K562 (cell line): ENCODE results near the gene ZNF286A. TPM values are rescaled to one million over a fixed set of nuclear protein-coding genes. Genes with fewer than 3 reads are reported as not detected.

Source experiments
- BACH1 ChIP-seq: fragments of 200-800 bp; sonication (Bioruptor generic); IDR thresholded peaks from 2 replicates; pipeline ENCODE4 v1.6.1; 2016; ENCODE audit warnings: missing genetic modification characterization, missing compliant biosample characterization
- CEBPG ChIP-seq, 3 experiments: fragments of 200-800 bp in 1 of 3; sonication (Bioruptor generic) in 1 of 3; sonication (generic) in 1 of 3; formaldehyde crosslinking in 1 of 3; IDR thresholded peaks in 2 of 3; conservative IDR thresholded peaks in 1 of 3; 2 replicates each; pipeline versions ENCODE4 v1.6.1 to v1.8.0; 2016 to 2022; ENCODE audit warnings: missing compliant biosample characterization in 2 of 3, missing genetic modification characterization in 2 of 3, mild to moderate bottlenecking in 1 of 3, missing genetic modification reagents in 1 of 3
- CREB1 ChIP-seq, 2 experiments: sonication (generic) in 1 of 2; formaldehyde crosslinking in 1 of 2; IDR thresholded peaks; 2 replicates each; pipeline versions ENCODE4 v1.6.1 to v1.8.0; 2012 to 2022; ENCODE audit warnings: inconsistent platforms in 1 of 2, mild to moderate bottlenecking in 1 of 2, missing genetic modification reagents in 1 of 2, moderate library complexity in 1 of 2
- GMEB1 ChIP-seq: fragments of 250-450 bp; sonication (Bioruptor Pico); IDR thresholded peaks from 2 replicates; pipeline ENCODE4 v1.4.0; 2020; ENCODE audit warnings: mild to moderate bottlenecking
- MCM2 ChIP-seq: fragments of 450-650 bp; IDR thresholded peaks from 2 replicates; pipeline ENCODE4 v1.6.1; 2017; ENCODE audit warnings: low read depth, mild to moderate bottlenecking
- MTF1 ChIP-seq: fragments of 250-450 bp; sonication (Bioruptor Pico); IDR thresholded peaks from 2 replicates; pipeline ENCODE4 v1.9.0; 2021; ENCODE audit warnings: moderate library complexity, mild to moderate bottlenecking, inconsistent platforms, borderline replicate concordance
- NBN ChIP-seq: fragments of 450-650 bp; IDR thresholded peaks from 2 replicates; pipeline ENCODE4 v1.6.1; 2016; ENCODE audit warnings: low read depth, mild to moderate bottlenecking
- PHTF2 ChIP-seq: fragments of 250-450 bp; sonication (Bioruptor Pico); IDR thresholded peaks from 2 replicates; pipeline ENCODE4 v1.5.0; 2021; ENCODE audit warnings: mild to moderate bottlenecking
- SAP30 ChIP-seq: fragments of 200-600 bp; sonication (generic); IDR thresholded peaks from 2 replicates; pipeline ENCODE4 v1.6.1; 2012; ENCODE audit warnings: borderline replicate concordance, low read depth, mild to moderate bottlenecking, moderate library complexity, low read length, control low read depth, inconsistent platforms; ENCODE audit not compliant: insufficient read depth, poor library complexity, severe bottlenecking
- SIRT6 ChIP-seq: IDR thresholded peaks from one replicate; pipeline ENCODE4 v1.6.1; 2012; ENCODE audit warnings: low read depth, mild to moderate bottlenecking, control low read depth, inconsistent platforms, low read length, moderate library complexity
- TEAD4 ChIP-seq, 2 experiments: sonication (generic) in 1 of 2; formaldehyde crosslinking in 1 of 2; IDR thresholded peaks; 2 replicates each; pipeline versions ENCODE4 v1.6.1 to v1.8.0; 2012 to 2022; ENCODE audit warnings: borderline replicate concordance in 1 of 2, inconsistent platforms in 1 of 2, low read length in 1 of 2, mild to moderate bottlenecking in 1 of 2, missing genetic modification reagents in 1 of 2
- ZNF253 ChIP-seq: fragments of 250-450 bp; sonication (Bioruptor Pico); conservative IDR thresholded peaks from 2 replicates; pipeline ENCODE4 v1.6.1; 2021; ENCODE audit warnings: mild to moderate bottlenecking
- polyA plus RNA-seq, 8 experiments: library from polyadenylated mRNA; depleted of rRNA in 4 of 8; stranded (reverse) in 5 of 8; unstranded in 3 of 8; fragments of >200 nt; fragmentation: Nextera tagmentation in 2 of 8; fragmentation: Illumina TruSeq in 1 of 8; extraction: Ambion mirVana in 2 of 8; extraction: Trizol in 1 of 8; gene quantifications; 2 replicates each; pipeline versions ENCODE4 v1.2.1 to v1.2.3, GENCODE V29; 2011 to 2014; ENCODE audit warnings: inconsistent platforms in 1 of 8, missing spikeins in 1 of 8
- total RNA-seq, 7 experiments: library from RNA; depleted of rRNA in 6 of 7; stranded (reverse); fragments of >200 nt in 6 of 7; fragmentation: Illumina TruSeq in 2 of 7; extraction: Trizol in 2 of 7; gene quantifications; 2 replicates each; pipeline versions ENCODE4 v1.2.1 to v1.2.3, GENCODE V29; 2011 to 2021; ENCODE audit warnings: low replicate concordance in 1 of 7
- TF ChIP-seq, protein P1 (sequence below): fragments of 450-650 bp; conservative IDR thresholded peaks from 2 replicates; pipeline ENCODE4 v1.6.1; 2016; ENCODE audit warnings: missing genetic modification characterization, low read depth, mild to moderate bottlenecking, control low read depth, missing compliant biosample characterization
- TF ChIP-seq, protein P2 (sequence below), 2 experiments: fragments of 450-650 bp; formaldehyde crosslinking in 1 of 2; IDR thresholded peaks; 2 replicates each; pipeline versions ENCODE4 v1.4.0 to v1.6.1; 2014 to 2020; ENCODE audit warnings: mild to moderate bottlenecking in 2 of 2, borderline replicate concordance in 1 of 2, low read depth in 1 of 2

The ZNF286A gene
- total and polyA plus RNA-seq, 9 of the 15 experiments (the other 6 are each of a cell fraction or from before 2014, with no cell fraction given): 9.0 to 23.1 (median 16.6) TPM

- TF ChIP-seq GMEB1: no peak
- no peak for TF ChIP-seq SIRT6
- 0 out of 2 replicates have a peak, but pooled peaks have one; percentile 49 for TF ChIP-seq NBN
- TF ChIP-seq, protein P1, sequence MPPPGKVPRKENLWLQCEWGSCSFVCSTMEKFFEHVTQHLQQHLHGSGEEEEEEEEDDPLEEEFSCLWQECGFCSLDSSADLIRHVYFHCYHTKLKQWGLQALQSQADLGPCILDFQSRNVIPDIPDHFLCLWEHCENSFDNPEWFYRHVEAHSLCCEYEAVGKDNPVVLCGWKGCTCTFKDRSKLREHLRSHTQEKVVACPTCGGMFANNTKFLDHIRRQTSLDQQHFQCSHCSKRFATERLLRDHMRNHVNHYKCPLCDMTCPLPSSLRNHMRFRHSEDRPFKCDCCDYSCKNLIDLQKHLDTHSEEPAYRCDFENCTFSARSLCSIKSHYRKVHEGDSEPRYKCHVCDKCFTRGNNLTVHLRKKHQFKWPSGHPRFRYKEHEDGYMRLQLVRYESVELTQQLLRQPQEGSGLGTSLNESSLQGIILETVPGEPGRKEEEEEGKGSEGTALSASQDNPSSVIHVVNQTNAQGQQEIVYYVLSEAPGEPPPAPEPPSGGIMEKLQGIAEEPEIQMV (tag): no peak
- TF ChIP-seq ZNF253 (CRISPR knock-in tag): no peak
- TF ChIP-seq MTF1 (CRISPR knock-in tag): no peak
- TF ChIP-seq TEAD4 (IDR thresholded peaks at IDR 0.05; ENCODE audit: low read length): no peak
- no peak for TF ChIP-seq TEAD4 (CRISPR knock-in tag; IDR thresholded peaks at IDR 0.05; ENCODE audit: borderline replicate concordance)
- TF ChIP-seq MCM2: no peak
- TF ChIP-seq CREB1 (IDR thresholded peaks at IDR 0.05): no peak; the same call in 1 of the 2 replicates
- peak; percentile 31; the same call in 1 of the 2 replicates for TF ChIP-seq CREB1 (CRISPR knock-in tag; IDR thresholded peaks at IDR 0.05)
- peak; percentile 82; the same call in 1 of the 2 replicates for TF ChIP-seq CEBPG (CRISPR knock-in tag; IDR thresholded peaks at IDR 0.05)
- TF ChIP-seq CEBPG (tag; conservative IDR thresholded peaks at IDR 0.05 in 1 of 2, IDR thresholded peaks at IDR 0.05 in 1 of 2): peak in 1 of 2 experiments; percentile 36; a peak in 2 of 4 replicates
- TF ChIP-seq, protein P2, sequence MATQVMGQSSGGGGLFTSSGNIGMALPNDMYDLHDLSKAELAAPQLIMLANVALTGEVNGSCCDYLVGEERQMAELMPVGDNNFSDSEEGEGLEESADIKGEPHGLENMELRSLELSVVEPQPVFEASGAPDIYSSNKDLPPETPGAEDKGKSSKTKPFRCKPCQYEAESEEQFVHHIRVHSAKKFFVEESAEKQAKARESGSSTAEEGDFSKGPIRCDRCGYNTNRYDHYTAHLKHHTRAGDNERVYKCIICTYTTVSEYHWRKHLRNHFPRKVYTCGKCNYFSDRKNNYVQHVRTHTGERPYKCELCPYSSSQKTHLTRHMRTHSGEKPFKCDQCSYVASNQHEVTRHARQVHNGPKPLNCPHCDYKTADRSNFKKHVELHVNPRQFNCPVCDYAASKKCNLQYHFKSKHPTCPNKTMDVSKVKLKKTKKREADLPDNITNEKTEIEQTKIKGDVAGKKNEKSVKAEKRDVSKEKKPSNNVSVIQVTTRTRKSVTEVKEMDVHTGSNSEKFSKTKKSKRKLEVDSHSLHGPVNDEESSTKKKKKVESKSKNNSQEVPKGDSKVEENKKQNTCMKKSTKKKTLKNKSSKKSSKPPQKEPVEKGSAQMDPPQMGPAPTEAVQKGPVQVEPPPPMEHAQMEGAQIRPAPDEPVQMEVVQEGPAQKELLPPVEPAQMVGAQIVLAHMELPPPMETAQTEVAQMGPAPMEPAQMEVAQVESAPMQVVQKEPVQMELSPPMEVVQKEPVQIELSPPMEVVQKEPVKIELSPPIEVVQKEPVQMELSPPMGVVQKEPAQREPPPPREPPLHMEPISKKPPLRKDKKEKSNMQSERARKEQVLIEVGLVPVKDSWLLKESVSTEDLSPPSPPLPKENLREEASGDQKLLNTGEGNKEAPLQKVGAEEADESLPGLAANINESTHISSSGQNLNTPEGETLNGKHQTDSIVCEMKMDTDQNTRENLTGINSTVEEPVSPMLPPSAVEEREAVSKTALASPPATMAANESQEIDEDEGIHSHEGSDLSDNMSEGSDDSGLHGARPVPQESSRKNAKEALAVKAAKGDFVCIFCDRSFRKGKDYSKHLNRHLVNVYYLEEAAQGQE (IDR thresholded peaks at IDR 0.05; ENCODE audit: borderline replicate concordance): peak; percentile 86
- TF ChIP-seq, protein P2 (CRISPR knock-in tag; IDR thresholded peaks at IDR 0.05; ENCODE audit: low read depth): no peak
- TF ChIP-seq SAP30: no peak
- no peak for TF ChIP-seq PHTF2 (CRISPR knock-in tag)
- no peak for TF ChIP-seq BACH1 (tag)
Observed at GRCh38 chr17:15651583-15652110, 47.9 kb upstream of the ZNF286A start (continued).
